ENCODE measurements around the gene KAT7.

Gene KAT7

GRCh38 chr17:49776551-49777300 is 11.8 kb upstream of the KAT7 start:
- H3K4me1 ChIP-seq (ENCODE audit: insufficient read depth, low read length) = no peaks in the 10 kb centered on the region
- H3K9ac ChIP-seq (ENCODE audit: low read depth, low read length) = no peak overlapping the region
- H3K9me3 ChIP-seq (ENCODE audit: control insufficient read depth, insufficient read depth, low read length) = no peaks in the 10 kb centered on the region
- H3K36me3 ChIP-seq (ENCODE audit: insufficient read depth, low read length) = no peaks in the 10 kb centered on the region

GRCh38 chr17:49777563-49777962 is 10.9 kb upstream of the KAT7 start:
- Histone ChIP-seq H3K4me1 (ENCODE audit: insufficient read depth, low read length) (no peaks in the 10 kb centered on the region), H3K9me3 (ENCODE audit: control insufficient read depth, insufficient read depth, low read length) (no peaks in the 10 kb centered on the region), H3K36me3 (ENCODE audit: insufficient read depth, low read length) (no peaks in the 10 kb centered on the region), H3K9ac (ENCODE audit: low read depth, low read length) (no peak overlapping the region)

- Histone ChIP-seq H3K9ac (ENCODE audit: low read depth, low read length) (no peak overlapping the region), H3K9me3 (ENCODE audit: control insufficient read depth, insufficient read depth, low read length) (no peaks in the 10 kb centered on the region), H3K36me3 (ENCODE audit: insufficient read depth, low read length) (no peaks in the 10 kb centered on the region), H3K4me1 (ENCODE audit: insufficient read depth, low read length) (no peaks in the 10 kb centered on the region)
Measured at GRCh38 chr17:49779156-49779738, 9.2 kb upstream of the KAT7 start.

- H3K9ac ChIP-seq (ENCODE audit: low read depth, low read length) = no peak overlapping the region
- H3K4me1 ChIP-seq (ENCODE audit: insufficient read depth, low read length) = no peaks in the 10 kb centered on the region
- no peaks in the 10 kb centered on the region for H3K9me3 ChIP-seq (ENCODE audit: control insufficient read depth, insufficient read depth, low read length)
- H3K36me3 ChIP-seq (ENCODE audit: insufficient read depth, low read length) = no peaks in the 10 kb centered on the region
Measured at GRCh38 chr17:49779739-49780231, 8.7 kb upstream of the KAT7 start.

GRCh38 chr17:49783071-49783715 is 5.3 kb upstream of the KAT7 start:
- peaks cover 3% of the 10 kb centered on the region; the same call in 1 of the 2 replicates for H3K4me1 ChIP-seq (ENCODE audit: insufficient read depth, low read length)
- no peak overlapping the region for H3K9ac ChIP-seq (ENCODE audit: low read depth, low read length)
- H3K9me3 ChIP-seq (ENCODE audit: control insufficient read depth, insufficient read depth, low read length) = no peaks in the 10 kb centered on the region
- no peaks in the 10 kb centered on the region for H3K36me3 ChIP-seq (ENCODE audit: insufficient read depth, low read length)

GRCh38 chr17:49783791-49784190 is 4.7 kb upstream of the KAT7 start:
- H3K36me3 ChIP-seq (ENCODE audit: insufficient read depth, low read length) = no peaks in the 10 kb centered on the region
- H3K9ac ChIP-seq (ENCODE audit: low read depth, low read length) = no peak overlapping the region
- H3K4me1 ChIP-seq (ENCODE audit: insufficient read depth, low read length) = peaks cover 3% of the 10 kb centered on the region; the same call in 1 of the 2 replicates
- no peaks in the 10 kb centered on the region for H3K9me3 ChIP-seq (ENCODE audit: control insufficient read depth, insufficient read depth, low read length)

- H3K36me3 ChIP-seq (ENCODE audit: insufficient read depth, low read length) = no peaks in the 10 kb centered on the region
- peaks cover 6% of the 10 kb centered on the region for H3K4me1 ChIP-seq (ENCODE audit: insufficient read depth, low read length)
- H3K9me3 ChIP-seq (ENCODE audit: control insufficient read depth, insufficient read depth, low read length) = no peaks in the 10 kb centered on the region
- no peak overlapping the region for H3K9ac ChIP-seq (ENCODE audit: low read depth, low read length)
Measured at GRCh38 chr17:49784636-49785035, 3.8 kb upstream of the KAT7 start.

- H3K4me1 ChIP-seq (ENCODE audit: insufficient read depth, low read length) = peaks cover 8% of the 10 kb centered on the region
- H3K36me3 ChIP-seq (ENCODE audit: insufficient read depth, low read length) = peaks cover 24% of the 10 kb centered on the region; the same call in 1 of the 2 replicates
- peak overlapping the region; percentile 82 for H3K9ac ChIP-seq (ENCODE audit: low read depth, low read length)
- no peaks in the 10 kb centered on the region for H3K9me3 ChIP-seq (ENCODE audit: control insufficient read depth, insufficient read depth, low read length)
Measured at GRCh38 chr17:49787884-49788477, 500 bp upstream of the KAT7 start.

GRCh38 chr17:49789243-49789578 is 730 bp downstream of the KAT7 start:
- Histone ChIP-seq H3K36me3 (ENCODE audit: insufficient read depth, low read length) (peaks cover 27% of the 10 kb centered on the region; the same call in 1 of the 2 replicates), H3K9ac (ENCODE audit: low read depth, low read length) (peak overlapping the region; percentile 53; the same call in 1 of the 2 replicates), H3K4me1 (ENCODE audit: insufficient read depth, low read length) (peaks cover 8% of the 10 kb centered on the region), H3K9me3 (ENCODE audit: control insufficient read depth, insufficient read depth, low read length) (no peaks in the 10 kb centered on the region)

GRCh38 chr17:49793309-49793708 is 4.8 kb downstream of the KAT7 start:
- no peak overlapping the region for H3K9ac ChIP-seq (ENCODE audit: low read depth, low read length)
- no peaks in the 10 kb centered on the region for H3K9me3 ChIP-seq (ENCODE audit: control insufficient read depth, insufficient read depth, low read length)
- peaks cover 5% of the 10 kb centered on the region; the same call in 1 of the 2 replicates for H3K4me1 ChIP-seq (ENCODE audit: insufficient read depth, low read length)
- peaks cover 54% of the 10 kb centered on the region for H3K36me3 ChIP-seq (ENCODE audit: insufficient read depth, low read length)

GRCh38 chr17:49795372-49795771 is 6.9 kb downstream of the KAT7 start:
- H3K4me1 ChIP-seq (ENCODE audit: insufficient read depth, low read length) = no peaks in the 10 kb centered on the region
- peaks cover 60% of the 10 kb centered on the region for H3K36me3 ChIP-seq (ENCODE audit: insufficient read depth, low read length)
- H3K9ac ChIP-seq (ENCODE audit: low read depth, low read length) = no peak overlapping the region
- no peaks in the 10 kb centered on the region for H3K9me3 ChIP-seq (ENCODE audit: control insufficient read depth, insufficient read depth, low read length)

- Histone ChIP-seq H3K36me3 (ENCODE audit: insufficient read depth, low read length) (peaks cover 42% of the 10 kb centered on the region), H3K9ac (ENCODE audit: low read depth, low read length) (no peak overlapping the region), H3K9me3 (ENCODE audit: control insufficient read depth, insufficient read depth, low read length) (no peaks in the 10 kb centered on the region), H3K4me1 (ENCODE audit: insufficient read depth, low read length) (no peaks in the 10 kb centered on the region; the same call in 1 of the 2 replicates)
Measured at GRCh38 chr17:49798182-49798581, 9.7 kb downstream of the KAT7 start.

GRCh38 chr17:49798738-49799137 is 10.3 kb downstream of the KAT7 start:
- Histone ChIP-seq H3K36me3 (ENCODE audit: insufficient read depth, low read length) (peaks cover 41% of the 10 kb centered on the region), H3K9ac (ENCODE audit: low read depth, low read length) (no peak overlapping the region), H3K9me3 (ENCODE audit: control insufficient read depth, insufficient read depth, low read length) (no peaks in the 10 kb centered on the region), H3K4me1 (ENCODE audit: insufficient read depth, low read length) (no peaks in the 10 kb centered on the region; the same call in 1 of the 2 replicates)

GRCh38 chr17:49809056-49809455 is 20.6 kb downstream of the KAT7 start:
- H3K36me3 ChIP-seq (ENCODE audit: insufficient read depth, low read length) = peaks cover 8% of the 10 kb centered on the region
- H3K4me1 ChIP-seq (ENCODE audit: insufficient read depth, low read length) = peaks cover 24% of the 10 kb centered on the region
- no peaks in the 10 kb centered on the region for H3K9me3 ChIP-seq (ENCODE audit: control insufficient read depth, insufficient read depth, low read length)
- no peak overlapping the region for H3K9ac ChIP-seq (ENCODE audit: low read depth, low read length)

All from ES-I3 (cell line).